ENCODE results near the gene AVPI1.

GRCh38 chr10:97659589-97659988, 27.5 kb downstream of the AVPI1 start:
- TF ChIP-seq GABPA (IDR thresholded peaks at IDR 0.05; ENCODE audit: low read depth) = no peak
- no peak for TF ChIP-seq CHD2 (IDR thresholded peaks at IDR 0.05; ENCODE audit: borderline replicate concordance, low read depth, low read length)
- TF ChIP-seq ASH2L (IDR thresholded peaks at IDR 0.05; ENCODE audit: borderline replicate concordance, low read depth) = no peak
- TF ChIP-seq IRF4 (IDR thresholded peaks at IDR 0.05; ENCODE audit: low read depth, low read length) = no peak
- no peak for TF ChIP-seq EP300 (IDR thresholded peaks at IDR 0.05; ENCODE audit: borderline replicate concordance in 1 of 2, control insufficient read depth in 1 of 2, low read depth in 2 of 2, low read length in 2 of 2)
- TF ChIP-seq MAX (IDR thresholded peaks at IDR 0.05; ENCODE audit: low read depth, low read length) = no peak
- TF ChIP-seq JUNB (IDR thresholded peaks at IDR 0.05) = no peak
- no peak for TF ChIP-seq CREM (IDR thresholded peaks at IDR 0.05; ENCODE audit: low read depth)
- no peak for TF ChIP-seq EZH2 (IDR thresholded peaks at IDR 0.05; ENCODE audit: borderline replicate concordance, control insufficient read depth, low read depth, low read length)
- no peak for TF ChIP-seq CTCF (IDR thresholded peaks at IDR 0.05 in 2 of 3, conservative IDR thresholded peaks at IDR 0.05 in 1 of 3; ENCODE audit: control insufficient read depth in 2 of 3, extremely low read depth in 1 of 3, insufficient read depth in 1 of 3, low read depth in 3 of 3, low read length in 3 of 3)
- no peak for TF ChIP-seq BCLAF1 (IDR thresholded peaks at IDR 0.05)
- TF ChIP-seq BHLHE40 (IDR thresholded peaks at IDR 0.05; ENCODE audit: borderline replicate concordance in 1 of 2, low read depth in 2 of 2, low read length in 1 of 2) = no peak
- TF ChIP-seq ETV6 (conservative IDR thresholded peaks at IDR 0.05 in 1 of 2, IDR thresholded peaks at IDR 0.05 in 1 of 2; ENCODE audit: borderline replicate concordance in 1 of 2, low read depth in 1 of 2) = no peak
